ENCODE measurements around the gene CACNA1A. TPM values are rescaled to one million over a fixed set of nuclear protein-coding genes. Genes with fewer than 3 reads are reported as not detected.

CACNA1A gene
- 0.52 and 1.3 TPM in 2 replicates for total RNA-seq

DNA sequence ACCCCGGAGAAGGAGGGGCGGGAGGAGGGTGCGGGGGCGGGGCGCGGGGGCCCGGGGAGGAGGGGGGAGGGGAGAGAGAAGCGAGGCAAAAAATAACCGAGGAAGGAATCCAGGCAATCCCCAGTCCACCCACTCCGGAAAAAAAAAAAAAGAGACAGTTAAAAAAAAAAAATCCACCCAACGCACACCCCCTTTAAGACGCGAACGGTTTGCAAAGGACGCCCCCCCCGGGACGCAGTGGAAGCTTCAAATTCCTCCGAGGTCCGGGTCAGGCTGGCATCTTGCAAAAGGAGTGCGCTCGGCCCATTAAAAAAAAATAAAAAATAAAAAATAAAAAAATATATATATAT lies at the start of gene CACNA1A:
Gene CACNA1A, minus strand, starts transcription at position 9 of the 350 bp plus-strand sequence. CDS start 255 bp downstream, outside the sequence.

